ENCODE results near the gene RILPL2.
"Not testable (repeated sequence)": the region's sequence is repeated elsewhere in the genome, so short reads cannot be mapped to it uniquely, and the experiment has no call there.

RILPL2 gene

GRCh38 chr12:123474485-123475245, 38.2 kb upstream of the RILPL2 start:
- WGBS, 2 experiments (ENCODE audit: insufficient coverage in 2 of 2), result 92 to 97% methylated on average over 11 of the region's 13 CpGs
- Histone ChIP-seq H3K27ac (ENCODE audit: low read depth, low read length, severe bottlenecking) (no peak overlapping the region), H3K4me3 (ENCODE audit: extremely low read depth, insufficient read depth, low read length, poor library complexity, severe bottlenecking) (no peak overlapping the region), H3K4me1 (ENCODE audit: control insufficient read depth, insufficient read depth, low read length, poor library complexity, severe bottlenecking) (no peaks in the 10 kb centered on the region), H3K36me3 (ENCODE audit: control insufficient read depth, insufficient read depth, low read length) (peaks cover 71% of the 10 kb centered on the region), H3K9me3 (ENCODE audit: control insufficient read depth, low read length) (no peaks in the 10 kb centered on the region)

GRCh38 chr12:123472438-123472849, 36.0 kb upstream of the RILPL2 start:
- H3K36me3 ChIP-seq (ENCODE audit: control insufficient read depth, insufficient read depth, low read length), result peaks cover 60% of the 10 kb centered on the region
- no peaks in the 10 kb centered on the region for H3K9me3 ChIP-seq (ENCODE audit: control insufficient read depth, low read length)
- no peak overlapping the region for H3K27ac ChIP-seq (ENCODE audit: low read depth, low read length, severe bottlenecking)
- WGBS, 2 experiments (ENCODE audit: insufficient coverage in 2 of 2), result 93 to 95% methylated on average over 12 of the region's 12 CpGs
- no peak overlapping the region for H3K4me3 ChIP-seq (ENCODE audit: extremely low read depth, insufficient read depth, low read length, poor library complexity, severe bottlenecking)
- no peaks in the 10 kb centered on the region for H3K4me1 ChIP-seq (ENCODE audit: control insufficient read depth, insufficient read depth, low read length, poor library complexity, severe bottlenecking)

GRCh38 chr12:123471374-123472068, 35.0 kb upstream of the RILPL2 start:
- Histone ChIP-seq H3K9me3 (ENCODE audit: control insufficient read depth, low read length) (no peaks in the 10 kb centered on the region), H3K4me1 (ENCODE audit: control insufficient read depth, insufficient read depth, low read length, poor library complexity, severe bottlenecking) (no peaks in the 10 kb centered on the region), H3K27ac (ENCODE audit: low read depth, low read length, severe bottlenecking) (no peak overlapping the region), H3K36me3 (ENCODE audit: control insufficient read depth, insufficient read depth, low read length) (peaks cover 56% of the 10 kb centered on the region), H3K4me3 (ENCODE audit: extremely low read depth, insufficient read depth, low read length, poor library complexity, severe bottlenecking) (no peak overlapping the region)
- 89 to 92% methylated on average over 5 to 7 of the region's 8 CpGs for WGBS, 2 experiments (ENCODE audit: insufficient coverage in 2 of 2)

- Histone ChIP-seq H3K9me3 (ENCODE audit: control insufficient read depth, low read length) (no peaks in the 10 kb centered on the region), H3K4me1 (ENCODE audit: control insufficient read depth, insufficient read depth, low read length, poor library complexity, severe bottlenecking) (no peaks in the 10 kb centered on the region), H3K4me3 (ENCODE audit: extremely low read depth, insufficient read depth, low read length, poor library complexity, severe bottlenecking) (no peak overlapping the region), H3K27ac (ENCODE audit: low read depth, low read length, severe bottlenecking) (no peak overlapping the region), H3K36me3 (ENCODE audit: control insufficient read depth, insufficient read depth, low read length) (peaks cover 58% of the 10 kb centered on the region)
- WGBS, 2 experiments (ENCODE audit: insufficient coverage in 2 of 2), result 91 to 100% methylated on average over 2 of the region's 2 CpGs
Observed at GRCh38 chr12:123469978-123470377, 33.5 kb upstream of the RILPL2 start.

GRCh38 chr12:123468786-123469185, 32.3 kb upstream of the RILPL2 start:
- WGBS, 2 experiments (ENCODE audit: insufficient coverage in 2 of 2), result 83 to 100% methylated on average over 1 of the region's 1 CpG
- Histone ChIP-seq H3K4me3 (ENCODE audit: extremely low read depth, insufficient read depth, low read length, poor library complexity, severe bottlenecking) (no peak overlapping the region), H3K27ac (ENCODE audit: low read depth, low read length, severe bottlenecking) (no peak overlapping the region), H3K4me1 (ENCODE audit: control insufficient read depth, insufficient read depth, low read length, poor library complexity, severe bottlenecking) (no peaks in the 10 kb centered on the region), H3K36me3 (ENCODE audit: control insufficient read depth, insufficient read depth, low read length) (peaks cover 49% of the 10 kb centered on the region), H3K9me3 (ENCODE audit: control insufficient read depth, low read length) (no peaks in the 10 kb centered on the region)

GRCh38 chr12:123465084-123465483, 28.6 kb upstream of the RILPL2 start:
- Histone ChIP-seq H3K4me3 (ENCODE audit: extremely low read depth, insufficient read depth, low read length, poor library complexity, severe bottlenecking) (no peak overlapping the region), H3K4me1 (ENCODE audit: control insufficient read depth, insufficient read depth, low read length, poor library complexity, severe bottlenecking) (no peaks in the 10 kb centered on the region), H3K36me3 (ENCODE audit: control insufficient read depth, insufficient read depth, low read length) (peaks cover 24% of the 10 kb centered on the region), H3K9me3 (ENCODE audit: control insufficient read depth, low read length) (no peaks in the 10 kb centered on the region), H3K27ac (ENCODE audit: low read depth, low read length, severe bottlenecking) (no peak overlapping the region)
- 71 to 90% methylated on average over 2 to 4 of the region's 4 CpGs for WGBS, 2 experiments (ENCODE audit: insufficient coverage in 2 of 2)

GRCh38 chr12:123463174-123463573, 26.7 kb upstream of the RILPL2 start:
- H3K4me1 ChIP-seq (ENCODE audit: control insufficient read depth, insufficient read depth, low read length, poor library complexity, severe bottlenecking); H3K27ac ChIP-seq (ENCODE audit: low read depth, low read length, severe bottlenecking); H3K9me3 ChIP-seq (ENCODE audit: control insufficient read depth, low read length); H3K4me3 ChIP-seq (ENCODE audit: extremely low read depth, insufficient read depth, low read length, poor library complexity, severe bottlenecking): not testable (repeated sequence)
- peaks cover 12% of the 10 kb centered on the region for H3K36me3 ChIP-seq (ENCODE audit: control insufficient read depth, insufficient read depth, low read length)
- 99% methylated on average over 6 to 10 of the region's 11 CpGs for WGBS, 2 experiments (ENCODE audit: insufficient coverage in 2 of 2)

- Histone ChIP-seq H3K4me3 (ENCODE audit: extremely low read depth, insufficient read depth, low read length, poor library complexity, severe bottlenecking) (peak within 1 kb of the TSS; percentile 74), H3K36me3 (ENCODE audit: control insufficient read depth, insufficient read depth, low read length) (peaks cover 5% of the 10 kb centered on the region), H3K4me1 (ENCODE audit: control insufficient read depth, insufficient read depth, low read length, poor library complexity, severe bottlenecking) (no peaks in the 10 kb centered on the region), H3K27ac (ENCODE audit: low read depth, low read length, severe bottlenecking) (peak within 1 kb of the TSS; percentile 99), H3K9me3 (ENCODE audit: control insufficient read depth, low read length) (no peaks in the 10 kb centered on the region)
- WGBS, 2 experiments (ENCODE audit: insufficient coverage in 2 of 2), result 3% methylated on average over 37 to 43 of the region's 48 CpGs
Observed at GRCh38 chr12:123457980-123458779, 21.7 kb upstream of the RILPL2 start, which contains the start of gene SNRNP35. TSS of gene SNRNP35 (plus strand) at chr12:123458139. CDS start at chr12:123465541, 7,402 bp downstream.

GRCh38 chr12:123453165-123453564, 16.7 kb upstream of the RILPL2 start:
- Histone ChIP-seq H3K36me3 (ENCODE audit: control insufficient read depth, insufficient read depth, low read length) (no peaks in the 10 kb centered on the region), H3K4me3 (ENCODE audit: extremely low read depth, insufficient read depth, low read length, poor library complexity, severe bottlenecking) (no peak overlapping the region), H3K4me1 (ENCODE audit: control insufficient read depth, insufficient read depth, low read length, poor library complexity, severe bottlenecking) (no peaks in the 10 kb centered on the region), H3K9me3 (ENCODE audit: control insufficient read depth, low read length) (no peaks in the 10 kb centered on the region), H3K27ac (ENCODE audit: low read depth, low read length, severe bottlenecking) (no peak overlapping the region)
- 100% methylated on average over 1 of the region's 3 CpGs; no CpG with 5 or more reads in 1 of the 2 experiments for WGBS, 2 experiments (ENCODE audit: insufficient coverage in 2 of 2)

GRCh38 chr12:123452276-123452550, 15.7 kb upstream of the RILPL2 start:
- H3K9me3 ChIP-seq (ENCODE audit: control insufficient read depth, low read length); H3K36me3 ChIP-seq (ENCODE audit: control insufficient read depth, insufficient read depth, low read length); H3K27ac ChIP-seq (ENCODE audit: low read depth, low read length, severe bottlenecking); H3K4me1 ChIP-seq (ENCODE audit: control insufficient read depth, insufficient read depth, low read length, poor library complexity, severe bottlenecking); H3K4me3 ChIP-seq (ENCODE audit: extremely low read depth, insufficient read depth, low read length, poor library complexity, severe bottlenecking): not testable (repeated sequence)
- 0% methylated on average over 1 of the region's 1 CpG for WGBS, 2 experiments (ENCODE audit: insufficient coverage in 2 of 2)
